Fibroblast of pulmonary artery (primary cell): ENCODE measurements around the gene FMNL3.
"Not testable (repeated sequence)": the region's sequence is repeated elsewhere in the genome, so short reads cannot be mapped to it uniquely, and the experiment has no call there.

ENCODE experiments used
- DNase-seq: peaks from one replicate; pipeline ENCODE4 v3.0.0-alpha.2; 2010; ENCODE audit warnings: low read depth
- H3K4me3 ChIP-seq: replicated peaks from 2 replicates; pipeline ENCODE4 v1.5.1; 2011; ENCODE audit warnings: low read depth, mild to moderate bottlenecking, control low read depth, low read length, moderate library complexity
- TF ChIP-seq, protein P1 (sequence below): IDR thresholded peaks from 2 replicates; pipeline ENCODE4 v1.5.1; 2011; ENCODE audit warnings: mild to moderate bottlenecking, control low read depth, low read length, inconsistent platforms; ENCODE audit errors: missing control alignments

FMNL3 gene

DNA sequence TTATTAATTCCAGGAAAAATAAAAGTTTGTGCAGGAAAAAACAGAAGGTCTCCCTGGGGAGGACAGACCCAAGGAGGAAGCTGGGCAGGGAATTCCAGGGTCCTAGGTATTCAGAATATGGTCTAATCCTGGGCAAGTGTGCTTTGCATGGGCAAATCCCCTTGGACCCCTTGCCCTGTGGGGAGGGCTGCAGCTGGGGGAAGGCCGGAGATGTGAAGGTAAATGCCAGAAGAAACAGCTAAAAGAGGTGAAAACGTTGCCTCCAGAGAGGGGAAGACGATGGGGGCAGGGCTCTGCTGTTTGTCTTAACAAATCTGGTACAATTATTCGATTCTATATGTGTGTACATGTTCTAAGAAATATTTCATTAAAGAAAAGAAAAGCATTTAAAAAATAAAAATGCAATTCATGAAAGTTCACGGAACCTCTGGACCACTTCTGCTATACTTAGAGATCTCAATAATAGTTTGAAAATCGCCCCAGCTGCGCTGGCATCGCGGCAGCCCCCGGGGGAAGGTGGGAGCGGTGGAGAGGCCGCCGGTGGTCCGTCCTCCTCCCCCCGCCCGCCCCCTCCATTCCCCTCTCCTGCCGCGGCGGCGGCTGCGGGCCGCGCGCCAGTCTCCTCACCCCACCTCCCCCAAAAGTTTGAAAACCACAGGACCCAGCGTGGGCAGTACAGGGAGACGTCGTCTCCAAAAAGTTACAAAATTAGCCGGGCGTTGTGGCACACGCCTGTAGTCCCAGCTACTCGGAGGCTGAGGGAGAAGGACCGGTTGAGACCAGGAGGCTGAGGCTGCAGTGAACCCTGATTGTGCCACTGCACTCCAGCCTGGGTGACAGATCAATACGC lies 85.3 kb downstream of the FMNL3 start:
- DNase-seq = no peak
- H3K4me3 ChIP-seq = peak overlapping the region; percentile 66
- TF ChIP-seq, protein P1, sequence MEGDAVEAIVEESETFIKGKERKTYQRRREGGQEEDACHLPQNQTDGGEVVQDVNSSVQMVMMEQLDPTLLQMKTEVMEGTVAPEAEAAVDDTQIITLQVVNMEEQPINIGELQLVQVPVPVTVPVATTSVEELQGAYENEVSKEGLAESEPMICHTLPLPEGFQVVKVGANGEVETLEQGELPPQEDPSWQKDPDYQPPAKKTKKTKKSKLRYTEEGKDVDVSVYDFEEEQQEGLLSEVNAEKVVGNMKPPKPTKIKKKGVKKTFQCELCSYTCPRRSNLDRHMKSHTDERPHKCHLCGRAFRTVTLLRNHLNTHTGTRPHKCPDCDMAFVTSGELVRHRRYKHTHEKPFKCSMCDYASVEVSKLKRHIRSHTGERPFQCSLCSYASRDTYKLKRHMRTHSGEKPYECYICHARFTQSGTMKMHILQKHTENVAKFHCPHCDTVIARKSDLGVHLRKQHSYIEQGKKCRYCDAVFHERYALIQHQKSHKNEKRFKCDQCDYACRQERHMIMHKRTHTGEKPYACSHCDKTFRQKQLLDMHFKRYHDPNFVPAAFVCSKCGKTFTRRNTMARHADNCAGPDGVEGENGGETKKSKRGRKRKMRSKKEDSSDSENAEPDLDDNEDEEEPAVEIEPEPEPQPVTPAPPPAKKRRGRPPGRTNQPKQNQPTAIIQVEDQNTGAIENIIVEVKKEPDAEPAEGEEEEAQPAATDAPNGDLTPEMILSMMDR = no peak

DNA sequence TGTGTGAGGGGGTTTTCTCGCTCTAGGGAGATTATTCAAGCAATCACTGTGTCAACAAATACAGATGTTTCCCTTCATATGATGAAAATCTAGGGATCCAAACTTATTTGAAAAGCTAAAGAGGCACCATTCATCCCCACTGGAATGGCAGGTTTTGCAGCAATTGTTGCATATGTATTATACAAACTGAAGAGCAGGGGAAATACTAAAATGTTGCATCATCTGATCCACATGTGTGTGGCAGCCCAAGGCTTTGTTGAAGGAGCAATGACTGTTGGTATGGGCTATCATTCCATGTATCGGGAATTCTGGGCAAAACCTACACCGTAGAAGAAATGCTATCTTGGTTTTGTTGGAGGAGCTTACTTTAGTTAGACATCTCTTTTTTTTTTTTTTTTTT lies 87.9 kb downstream of the FMNL3 start:
- peak; percentile 23 for DNase-seq
- no peak overlapping the region for H3K4me3 ChIP-seq
- TF ChIP-seq, protein P1 = no peak

DNA sequence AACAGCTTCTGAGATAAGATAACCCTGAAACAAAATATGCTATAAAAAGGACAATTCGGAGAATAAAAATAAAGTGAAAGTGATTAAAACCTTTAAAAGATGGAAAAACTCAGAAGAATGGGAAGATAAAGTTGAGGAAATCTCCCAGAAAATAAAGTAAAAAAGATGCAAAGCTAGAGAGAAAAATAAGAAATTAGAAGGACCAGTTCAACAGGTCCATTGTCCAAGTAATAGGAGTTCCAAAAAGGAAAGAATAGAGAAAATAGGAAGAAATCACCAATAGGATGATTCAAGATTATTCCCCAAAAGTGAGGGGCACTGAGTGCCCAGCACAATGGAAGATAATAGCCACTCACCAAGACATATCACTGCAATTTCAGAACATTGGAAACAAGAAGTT lies 88.6 kb downstream of the FMNL3 start:
- TF ChIP-seq, protein P1 = no peak
- no peak for DNase-seq
- H3K4me3 ChIP-seq = no peak overlapping the region

DNA sequence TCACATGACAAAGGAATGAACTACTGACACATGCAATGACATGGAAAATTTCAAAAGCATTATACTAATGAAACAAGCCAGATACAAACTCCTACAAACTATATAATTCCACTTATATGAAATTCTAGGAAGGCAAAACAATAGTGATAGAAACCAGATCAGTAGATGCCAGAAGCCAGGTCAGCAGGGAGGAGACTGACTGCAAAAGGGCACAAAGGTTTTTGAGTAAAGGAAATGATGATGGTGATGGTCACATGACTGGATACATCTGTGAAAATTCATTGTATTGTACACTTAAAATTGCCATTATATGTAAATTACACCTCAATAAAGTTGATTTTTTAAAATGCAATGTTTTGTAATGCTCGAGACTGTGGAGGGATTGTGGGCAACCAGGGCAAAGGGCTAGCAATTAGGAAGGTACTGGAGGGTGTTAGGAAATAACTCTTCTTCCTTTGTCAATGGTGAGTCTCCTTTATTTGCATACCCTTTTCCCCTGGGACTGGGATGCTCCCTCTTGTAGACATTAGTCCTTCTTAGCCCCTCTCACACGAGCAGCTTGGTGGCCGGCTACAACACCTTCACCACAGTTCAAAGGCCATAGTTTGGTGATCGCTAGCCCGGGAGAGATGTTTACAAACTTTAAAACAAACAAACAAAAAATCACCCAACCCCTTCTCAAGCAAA lies 90.5 kb downstream of the FMNL3 start:
- TF ChIP-seq, protein P1 = no peak
- DNase-seq = peak; percentile 39
- no peak overlapping the region for H3K4me3 ChIP-seq

DNA sequence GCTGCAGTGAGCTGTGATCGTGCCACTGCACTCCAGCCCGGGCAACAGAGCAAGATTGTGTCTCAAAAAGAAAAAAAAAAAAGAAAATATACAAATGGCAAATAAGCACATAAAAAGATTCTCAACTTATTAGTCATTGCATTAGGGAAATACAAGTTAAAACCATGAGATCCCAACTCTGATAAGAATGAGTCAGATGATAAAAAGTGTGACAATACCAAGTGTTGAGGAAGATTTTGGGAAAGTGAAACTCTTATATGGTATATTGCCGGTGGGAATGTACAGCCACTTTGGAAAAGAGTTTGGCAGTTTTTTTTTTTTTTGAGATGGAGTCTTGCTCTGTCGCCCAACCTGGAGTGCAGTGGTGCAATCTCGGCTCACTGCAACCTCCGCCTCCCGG lies 91.5 kb downstream of the FMNL3 start:
- DNase-seq = peak; percentile 20
- TF ChIP-seq, protein P1 = no peak
- no peak overlapping the region for H3K4me3 ChIP-seq

DNA sequence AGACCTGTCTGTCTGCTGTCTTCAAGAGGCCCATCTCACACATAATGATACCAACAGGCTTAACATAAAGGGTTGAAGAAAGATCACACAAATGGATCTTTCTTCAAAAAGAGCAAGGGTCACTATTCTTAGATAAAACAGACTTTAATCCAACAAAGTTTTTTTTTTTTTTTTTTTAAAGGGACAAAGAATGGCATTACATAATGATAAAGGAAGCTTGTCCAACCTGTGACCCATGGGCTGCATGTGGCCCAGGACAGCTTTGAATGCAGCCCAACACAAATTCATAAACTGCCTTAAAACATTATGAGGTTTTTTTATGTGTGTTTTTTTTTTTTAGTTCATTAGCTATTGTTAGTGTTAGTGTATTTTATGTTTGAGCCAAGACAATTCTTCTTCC lies 95.0 kb downstream of the FMNL3 start:
- TF ChIP-seq, protein P1 = no peak
- no peak for DNase-seq
- H3K4me3 ChIP-seq = no peak overlapping the region

DNA sequence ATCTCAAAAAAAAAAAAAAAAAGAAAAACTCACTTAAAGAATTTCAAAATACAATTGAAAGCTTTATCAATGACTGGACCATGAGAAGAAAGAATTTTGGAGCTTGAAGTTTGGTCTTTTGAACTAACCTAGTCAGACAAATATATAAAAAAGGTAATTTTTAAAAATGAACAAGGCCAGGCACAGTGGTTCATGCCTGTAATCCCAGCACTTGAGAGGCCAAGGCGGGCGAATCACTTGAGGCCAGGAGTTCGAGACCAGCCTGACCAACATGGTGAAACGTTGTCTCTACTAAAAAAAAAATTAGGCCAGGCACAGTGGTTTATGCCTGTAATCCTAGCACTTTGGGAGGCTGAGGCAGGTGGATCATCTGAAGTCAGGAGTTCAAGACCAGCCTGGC lies 96.4 kb downstream of the FMNL3 start:
- H3K4me3 ChIP-seq, DNase-seq: not testable (repeated sequence)
